Left colon (tissue), 2 donors: ENCODE results near the gene CFAP410. TPM values are rescaled to one million over a fixed set of nuclear protein-coding genes. Genes with fewer than 3 reads are reported as not detected.
"Not testable (repeated sequence)": the region's sequence is repeated elsewhere in the genome, so short reads cannot be mapped to it uniquely, and the experiment has no call there.

Experiments
- ATAC-seq: fragments of 200-7000 bp; cut with Tn5 transposase; one replicate; pipeline ENCODE4 v1.9.1; 2020; ENCODE audit warnings: mild to moderate bottlenecking, moderate library complexity
- DNase-seq, 2 donors: peaks; one replicate each; pipeline ENCODE4 v3.0.0-alpha.2; 2020
- intact Hi-C, 2 donors: fragments of 100-400 bp; cut with DNase I in 1 of 2; cut with micrococcal nuclease in 1 of 2; formaldehyde crosslinking; loops; one replicate each; pipeline versions ENCODE4 v1.11.2 to v1.14.0; 2022; cut with DNase I, micrococcal nuclease
- total RNA-seq, 2 donors: library from RNA; stranded (reverse); fragmentation: NEBNext Ultra II Directional; extraction: Animal tissue kit (Norgen Biotek cat#: 25700); gene quantifications; one replicate each; pipeline ENCODE4 v1.2.1, GENCODE V29; 2021
- donor health status: DM: no; HTN: no; CAD: no.
- donor health status: DM: yes; HTN: yes; CAD: no.

The CFAP410 gene
- total RNA-seq, 2 donors from 2014 or later = 21.4 to 24.7 TPM

GRCh38 chr21:44353191-44353970 lies 14.2 kb upstream of the CFAP410 start, which contains the start of gene TRPM2:
Gene TRPM2 (plus strand): TSS chr21:44353621. CDS start chr21:44353701, 80 bp downstream.
- ATAC-seq = peak; percentile 32
- DNase-seq = peak in 1 of 2 donors; percentile 47
- intact Hi-C loops = no loop called here

GRCh38 chr21:44352253-44352860 lies 13.2 kb upstream of the CFAP410 start:
- ATAC-seq (no peak), DNase-seq (no peak)
- intact Hi-C loops = no loop called here

- no peak for DNase-seq
- intact Hi-C loops = no loop called here
- no peak for ATAC-seq
These were observed 12.5 kb upstream of the CFAP410 start for GRCh38 chr21:44351535-44352252.

- intact Hi-C loops = no loop called here
- ATAC-seq = no peak
- DNase-seq = no peak
These were observed 11.7 kb upstream of the CFAP410 start for GRCh38 chr21:44350773-44351481.

- ATAC-seq = no peak
- DNase-seq = no peak
- intact Hi-C loops = loop anchor here in 1 of 2 donors (10.0 kb wide), 1 partner anchor 135 kb away; no protein-coding TSS in a partner anchor
These were observed 10.9 kb upstream of the CFAP410 start for GRCh38 chr21:44349847-44350772.

GRCh38 chr21:44349416-44349846 lies 10.2 kb upstream of the CFAP410 start:
- intact Hi-C loops = loop anchor here in 1 of 2 donors (10.0 kb wide), 1 partner anchor 135 kb away; no protein-coding TSS in a partner anchor
- ATAC-seq = no peak
- no peak for DNase-seq

GRCh38 chr21:44348861-44349260 lies 9.7 kb upstream of the CFAP410 start:
- ATAC-seq (peak; percentile 33), DNase-seq (no peak)
- intact Hi-C loops = loop anchor here in 1 of 2 donors (10.0 kb wide), 1 partner anchor 136 kb away; no protein-coding TSS in a partner anchor

- peak; percentile 67 for ATAC-seq
- no peak for DNase-seq
- intact Hi-C loops = loop anchor here in 1 of 2 donors (10.0 kb wide), 1 partner anchor 137 kb away; no protein-coding TSS in a partner anchor
These were observed 8.8 kb upstream of the CFAP410 start for GRCh38 chr21:44347911-44348451.

GRCh38 chr21:44345495-44345894 lies 6.3 kb upstream of the CFAP410 start:
- DNase-seq = no peak
- intact Hi-C loops = loop anchor here in 1 of 2 donors (10.0 kb wide), 1 partner anchor 139 kb away; no protein-coding TSS in a partner anchor
- ATAC-seq = no peak

- intact Hi-C loops = loop anchor here in 1 of 2 donors (10.0 kb wide), 1 partner anchor 140 kb away; no protein-coding TSS in a partner anchor
- ATAC-seq (no peak), DNase-seq (no peak)
These were observed 5.5 kb upstream of the CFAP410 start for GRCh38 chr21:44344541-44345183.

- intact Hi-C loops = loop anchor here in 1 of 2 donors (10.0 kb wide), 1 partner anchor 142 kb away; no protein-coding TSS in a partner anchor
- DNase-seq, ATAC-seq: not testable (repeated sequence)
These were observed 3.8 kb upstream of the CFAP410 start for GRCh38 chr21:44342981-44343380.

GRCh38 chr21:44341726-44342458 lies 2.7 kb upstream of the CFAP410 start:
- ATAC-seq, DNase-seq: not testable (repeated sequence)
- intact Hi-C loops = loop anchor here in 1 of 2 donors (10.0 kb wide), 1 partner anchor 143 kb away; no protein-coding TSS in a partner anchor

GRCh38 chr21:44337941-44338895 lies 972 bp downstream of the CFAP410 start:
- intact Hi-C loops = no loop called here
- peak; percentile 47 for ATAC-seq
- peak; percentile 68 to 82 for DNase-seq

- no peak for DNase-seq
- no peak for ATAC-seq
- intact Hi-C loops = no loop called here
These were observed 1.7 kb downstream of the CFAP410 start for GRCh38 chr21:44337449-44337848.
